ENCODE results near the gene CADPS2. TPM values are rescaled to one million over a fixed set of nuclear protein-coding genes. Genes with fewer than 3 reads are reported as not detected.

The CADPS2 gene
- total and polyA plus RNA-seq, 2 donors (not counting 3 experiments of a cell fraction or from before 2014, with no cell fraction given): 9.5 to 22.6 TPM

DNA sequence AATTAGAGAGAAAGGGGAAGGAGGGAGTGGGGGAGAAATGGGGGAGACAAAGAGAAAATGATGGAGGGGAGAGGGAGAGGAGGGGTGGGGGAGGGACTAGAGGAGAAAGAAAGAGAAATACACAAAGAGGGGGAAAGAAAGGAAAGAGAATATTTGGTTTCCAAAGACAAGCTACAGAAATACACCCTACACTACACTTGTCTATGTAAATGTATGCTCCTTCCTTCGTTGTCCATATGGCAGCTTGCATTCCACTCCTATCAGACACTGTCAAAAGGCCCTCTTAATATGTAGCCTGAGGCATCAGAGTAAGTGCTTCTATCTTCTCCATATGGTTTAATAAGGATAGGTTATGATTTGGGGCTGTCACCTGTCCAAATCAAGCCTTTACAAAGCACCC lies 488.9 kb downstream of the CADPS2 start:
- POLR2A ChIA-PET: no interaction called here
- intact Hi-C loops (cut with micrococcal nuclease): no loop called here
- no peak for FAIRE-seq

More for the DNA sequence above, 488.9 kb downstream of the CADPS2 start:
- H2AFZ ChIP-seq (ENCODE audit: low read depth, low read length): no peak overlapping the region
- DNase-seq (ENCODE audit: low read depth, low spot score): no peak
- H3K4me3 ChIP-seq (replicated peaks in 1 of 3; ENCODE audit: insufficient read depth in 1 of 3, low read depth in 1 of 3, low read length in 3 of 3): no peak overlapping the region
- CTCF ChIA-PET: no interaction called here
- no peaks in the 10 kb centered on the region for H4K20me1 ChIP-seq (replicated peaks; ENCODE audit: control insufficient read depth, extremely low read depth, insufficient read depth, low read length)
- BruUV-seq (replicated peaks): no TSS peak
- TF ChIP-seq EZH2 (IDR thresholded peaks at IDR 0.05; ENCODE audit: borderline replicate concordance, low read depth, low read length, severe bottlenecking): no peak
- TF ChIP-seq MYC (IDR thresholded peaks at IDR 0.05; ENCODE audit: low read depth, low read length): no peak
- TF ChIP-seq POLR2A (IDR thresholded peaks at IDR 0.05; ENCODE audit: low read depth, low read length): no peak
- TF ChIP-seq MAX (IDR thresholded peaks at IDR 0.05; ENCODE audit: insufficient read depth, insufficient read length): no peak
- TF ChIP-seq FOS (IDR thresholded peaks at IDR 0.05; ENCODE audit: borderline replicate concordance, insufficient read depth, low read length): no peak
- TF ChIP-seq JUN (IDR thresholded peaks at IDR 0.05; ENCODE audit: borderline replicate concordance, insufficient read depth, insufficient read length, low read depth): no peak
- no peak for TF ChIP-seq POLR2AphosphoS5 (IDR thresholded peaks at IDR 0.05; ENCODE audit: insufficient read depth, low read depth, low read length)
- no peak for TF ChIP-seq CTCF (IDR thresholded peaks at IDR 0.05; ENCODE audit: extremely low read depth in 1 of 2, insufficient read depth in 1 of 2, low read depth in 1 of 2, low read length in 2 of 2)
- no peak for TF ChIP-seq GATA2 (IDR thresholded peaks at IDR 0.05; ENCODE audit: insufficient read depth, insufficient read length, low read depth, low read length)
- H3K36me3 ChIP-seq (ENCODE audit: control insufficient read depth in 2 of 2, extremely low read depth in 1 of 2, insufficient read depth in 2 of 2, low read length in 2 of 2): no peaks in the 10 kb centered on the region
- H3K27ac ChIP-seq (ENCODE audit: insufficient read depth, low read depth, low read length): no peak overlapping the region
- H3K4me1 ChIP-seq (ENCODE audit: control insufficient read depth, extremely low read depth, insufficient read depth, low read length): no peaks in the 10 kb centered on the region
- no peak overlapping the region for H3K9ac ChIP-seq (replicated peaks; ENCODE audit: extremely low read depth, insufficient read depth, low read length)
- H3K9me1 ChIP-seq (replicated peaks; ENCODE audit: control insufficient read depth, extremely low read depth, insufficient read depth, low read length): no peaks in the 10 kb centered on the region
- no peak overlapping the region for H3K4me2 ChIP-seq (ENCODE audit: insufficient read depth, low read length)
- dilution Hi-C loops (cut with MboI; ENCODE audit: extremely low pct_ligation_motif_present, low sequenced_read_pairs): no loop called here
- no peaks in the 10 kb centered on the region for H3K27me3 ChIP-seq (ENCODE audit: control insufficient read depth in 2 of 2, insufficient read depth in 2 of 2, low read length in 2 of 2)
- H3K9me3 ChIP-seq (replicated peaks; ENCODE audit: control insufficient read depth, insufficient read depth, low read length): no peaks in the 10 kb centered on the region
- no peaks in the 10 kb centered on the region for H3K79me2 ChIP-seq (ENCODE audit: control insufficient read depth, insufficient read depth, low read length)
